ENCODE measurements around the gene PHF5A.

PHF5A gene

DNA sequence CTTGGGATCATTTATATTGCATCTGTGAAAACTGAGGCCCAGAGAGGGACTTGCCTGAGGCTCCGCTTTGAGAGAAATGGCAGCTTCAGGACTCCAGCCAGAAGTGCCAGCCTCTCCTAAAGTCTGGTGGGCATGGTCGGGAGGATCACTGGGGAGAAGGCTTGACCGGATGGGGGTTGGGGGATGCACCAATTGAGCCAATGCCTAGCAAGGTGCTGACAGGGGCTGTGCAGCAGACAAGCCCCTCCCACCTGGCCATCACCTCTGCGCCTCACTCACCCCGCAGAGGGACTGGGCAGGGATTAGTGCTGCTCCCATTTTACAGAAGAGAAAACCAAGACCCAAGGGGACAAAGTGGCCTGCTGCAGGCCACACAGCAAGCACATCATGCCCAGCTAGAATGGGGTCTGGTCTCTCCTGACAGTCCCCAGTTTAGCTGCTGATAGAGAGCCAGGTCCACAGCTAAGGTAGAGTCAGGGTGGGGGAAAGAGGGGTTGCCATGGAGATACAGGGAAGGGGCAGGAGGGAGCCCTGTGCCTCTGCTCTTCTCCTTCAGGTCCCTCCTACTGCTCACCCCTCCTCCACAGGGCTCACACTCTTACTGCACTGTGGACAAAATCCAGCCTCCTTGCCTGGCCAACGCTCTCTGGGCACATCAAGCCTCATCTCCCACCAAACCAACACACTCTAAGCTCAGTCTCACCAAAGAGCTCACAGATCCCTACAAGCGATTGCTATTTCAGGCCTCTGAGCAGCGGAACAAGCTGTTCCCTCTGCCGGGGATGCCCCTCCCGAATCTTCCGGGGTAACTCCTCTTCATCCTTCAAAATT is 57.3 kb downstream of the PHF5A start:
- DNase-seq (ENCODE audit: low read depth): no peak

DNA sequence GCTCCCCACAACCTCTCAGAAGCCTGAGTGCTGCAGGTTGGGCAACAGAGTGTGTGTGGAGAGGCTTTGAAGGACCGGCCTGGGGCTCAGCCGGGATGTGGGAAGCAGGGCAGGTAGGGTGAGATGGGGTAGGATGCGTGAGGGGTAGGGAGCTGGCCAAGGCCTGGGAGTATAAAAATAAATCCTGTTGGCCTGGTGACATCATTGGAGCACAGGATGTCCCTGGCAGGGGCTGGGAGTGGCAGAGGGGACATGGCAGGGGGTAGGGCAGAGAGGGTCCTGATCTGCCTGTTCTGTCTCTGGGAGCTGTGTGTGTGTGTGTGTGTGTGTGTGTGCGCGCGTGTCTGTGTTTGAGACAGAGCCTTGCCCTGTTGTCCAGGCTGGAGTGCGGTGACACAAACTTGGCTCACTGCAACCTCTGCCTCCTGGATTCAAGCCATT is 58.2 kb downstream of the PHF5A start:
- no peak for DNase-seq (ENCODE audit: low read depth)
